Osteoblast (primary cell): Measurements from ENCODE around the gene ACTRT2. TPM values are rescaled to one million over a fixed set of nuclear protein-coding genes. Genes with fewer than 3 reads are reported as not detected.

Source experiments
- DNase-seq: peaks from one replicate; pipeline ENCODE4 v3.0.0; 2011; ENCODE audit warnings: low spot score, mixed read lengths; ENCODE audit not compliant: insufficient read length; ENCODE audit errors: missing footprints
- H2AFZ ChIP-seq: 2 replicates; pipeline ENCODE4 v1.6.0; 2011; ENCODE audit warnings: mild to moderate bottlenecking, low read length
- H3K27ac ChIP-seq: 2 replicates; pipeline ENCODE4 v1.5.1; 2011; ENCODE audit warnings: mild to moderate bottlenecking, low read depth, low read length, moderate library complexity
- H3K27me3 ChIP-seq: 2 replicates; pipeline ENCODE4 v1.6.0; 2012; ENCODE audit warnings: mild to moderate bottlenecking, control low read depth, inconsistent platforms, low read length, moderate library complexity; ENCODE audit not compliant: insufficient read depth
- H3K36me3 ChIP-seq: 2 replicates; pipeline ENCODE4 v1.5.1; 2011; ENCODE audit warnings: mild to moderate bottlenecking, low read length, control low read depth, moderate library complexity; ENCODE audit not compliant: insufficient read depth
- H3K4me1 ChIP-seq: 2 replicates; pipeline ENCODE4 v1.5.1; 2011; ENCODE audit warnings: mild to moderate bottlenecking, low read length, control low read depth, moderate library complexity; ENCODE audit not compliant: insufficient read depth
- H3K4me2 ChIP-seq: 2 replicates; pipeline ENCODE4 v1.6.0; 2011; ENCODE audit warnings: mild to moderate bottlenecking, low read length; ENCODE audit not compliant: insufficient read depth
- H3K4me3 ChIP-seq: fragments of 200-600 bp; sonication (generic); 3 replicates; pipeline ENCODE4 v1.5.1; 2012; ENCODE audit warnings: mild to moderate bottlenecking, low read length, inconsistent platforms; ENCODE audit not compliant: insufficient read depth
- H3K79me2 ChIP-seq: 2 replicates; pipeline ENCODE4 v1.6.0; 2012; ENCODE audit warnings: mild to moderate bottlenecking, low read length, control low read depth, inconsistent platforms; ENCODE audit not compliant: insufficient read depth
- H3K9me3 ChIP-seq: 2 replicates; pipeline ENCODE4 v1.5.1; 2011; ENCODE audit warnings: low read depth, low read length, control low read depth
- H4K20me1 ChIP-seq: 2 replicates; pipeline ENCODE4 v1.6.0; 2012; ENCODE audit warnings: mild to moderate bottlenecking, low read length, control low read depth; ENCODE audit not compliant: insufficient read depth
- total RNA-seq: library from RNA; depleted of rRNA; stranded (reverse); fragments of >200 nt; gene quantifications from 2 replicates; pipeline ENCODE4 v1.2.3, GENCODE V29; 2012
- TF ChIP-seq, protein P1 (sequence below): IDR thresholded peaks from 2 replicates; pipeline ENCODE4 v1.5.1; 2011; ENCODE audit warnings: mild to moderate bottlenecking, low read depth, low read length, moderate library complexity; ENCODE audit errors: extremely low read depth

The ACTRT2 gene
- not detected in 2 replicates for total RNA-seq

DNA sequence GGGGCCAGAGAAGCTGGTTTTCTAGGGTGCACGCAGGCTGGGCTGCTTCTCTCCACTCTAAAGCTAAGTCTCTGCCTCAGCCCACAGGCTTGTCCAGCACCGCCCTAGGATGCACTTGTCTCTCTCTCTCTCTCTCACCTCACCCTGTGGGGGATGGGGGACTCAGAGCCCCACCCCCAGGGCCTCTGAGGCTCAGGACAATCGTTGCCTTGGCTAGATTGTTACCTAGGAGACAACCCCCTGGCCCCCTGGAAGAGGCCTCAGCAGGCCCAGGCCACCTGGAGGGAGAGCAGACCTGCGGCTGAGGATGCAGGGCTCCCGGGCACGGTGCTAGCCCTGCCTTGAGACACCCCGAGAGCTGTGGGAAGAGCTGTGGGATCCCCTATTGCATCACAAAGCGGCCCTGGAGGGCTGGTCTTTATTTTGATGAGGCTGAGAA lies at the start of gene ACTRT2:
TSS of gene ACTRT2 (plus strand) at position 235 of the 439 bp plus-strand sequence. CDS start 220 bp downstream, outside the sequence.
- Histone ChIP-seq H2AFZ (no peak within 1 kb of the TSS), H4K20me1 (no peaks in the 10 kb centered on the region), H3K4me1 (no peaks in the 10 kb centered on the region), H3K4me2 (no peak within 1 kb of the TSS), H3K79me2 (no peaks in the 10 kb centered on the region), H3K9me3 (no peaks in the 10 kb centered on the region), H3K27me3 (no peaks in the 10 kb centered on the region), H3K27ac (no peak within 1 kb of the TSS), H3K36me3 (no peaks in the 10 kb centered on the region), H3K4me3 (no peak within 1 kb of the TSS)
- TF ChIP-seq, protein P1, sequence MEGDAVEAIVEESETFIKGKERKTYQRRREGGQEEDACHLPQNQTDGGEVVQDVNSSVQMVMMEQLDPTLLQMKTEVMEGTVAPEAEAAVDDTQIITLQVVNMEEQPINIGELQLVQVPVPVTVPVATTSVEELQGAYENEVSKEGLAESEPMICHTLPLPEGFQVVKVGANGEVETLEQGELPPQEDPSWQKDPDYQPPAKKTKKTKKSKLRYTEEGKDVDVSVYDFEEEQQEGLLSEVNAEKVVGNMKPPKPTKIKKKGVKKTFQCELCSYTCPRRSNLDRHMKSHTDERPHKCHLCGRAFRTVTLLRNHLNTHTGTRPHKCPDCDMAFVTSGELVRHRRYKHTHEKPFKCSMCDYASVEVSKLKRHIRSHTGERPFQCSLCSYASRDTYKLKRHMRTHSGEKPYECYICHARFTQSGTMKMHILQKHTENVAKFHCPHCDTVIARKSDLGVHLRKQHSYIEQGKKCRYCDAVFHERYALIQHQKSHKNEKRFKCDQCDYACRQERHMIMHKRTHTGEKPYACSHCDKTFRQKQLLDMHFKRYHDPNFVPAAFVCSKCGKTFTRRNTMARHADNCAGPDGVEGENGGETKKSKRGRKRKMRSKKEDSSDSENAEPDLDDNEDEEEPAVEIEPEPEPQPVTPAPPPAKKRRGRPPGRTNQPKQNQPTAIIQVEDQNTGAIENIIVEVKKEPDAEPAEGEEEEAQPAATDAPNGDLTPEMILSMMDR, result no peak
- DNase-seq, result peak; percentile 69

DNA sequence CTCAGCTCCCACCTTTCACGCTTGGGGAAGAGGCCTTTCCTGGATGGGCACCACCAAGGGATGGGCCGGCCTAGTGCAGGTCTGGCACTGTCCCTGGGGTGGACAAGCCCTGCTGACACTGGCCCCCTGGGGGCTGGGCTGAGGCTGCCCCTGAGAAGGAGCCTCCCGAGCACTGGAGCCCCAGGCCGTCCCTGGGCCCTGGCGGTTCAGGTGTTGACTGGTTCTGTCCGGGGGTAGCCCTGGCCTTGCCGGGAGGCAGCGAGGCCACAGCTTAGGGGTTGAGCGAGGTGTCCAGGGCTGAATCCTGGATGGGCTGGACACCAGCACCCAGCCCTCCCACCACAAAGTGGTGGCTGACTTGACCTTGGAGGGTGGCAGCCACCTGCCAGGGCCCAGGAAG lies 49.7 kb upstream of the ACTRT2 start:
- no peak for DNase-seq
- Histone ChIP-seq H2AFZ (no peak overlapping the region), H3K4me1 (no peaks in the 10 kb centered on the region), H3K79me2 (no peaks in the 10 kb centered on the region), H3K4me3 (no peak overlapping the region), H4K20me1 (no peaks in the 10 kb centered on the region), H3K27me3 (no peaks in the 10 kb centered on the region), H3K4me2 (no peak overlapping the region), H3K36me3 (no peaks in the 10 kb centered on the region), H3K9me3 (no peaks in the 10 kb centered on the region), H3K27ac (no peak overlapping the region)
- TF ChIP-seq, protein P1, result no peak

DNA sequence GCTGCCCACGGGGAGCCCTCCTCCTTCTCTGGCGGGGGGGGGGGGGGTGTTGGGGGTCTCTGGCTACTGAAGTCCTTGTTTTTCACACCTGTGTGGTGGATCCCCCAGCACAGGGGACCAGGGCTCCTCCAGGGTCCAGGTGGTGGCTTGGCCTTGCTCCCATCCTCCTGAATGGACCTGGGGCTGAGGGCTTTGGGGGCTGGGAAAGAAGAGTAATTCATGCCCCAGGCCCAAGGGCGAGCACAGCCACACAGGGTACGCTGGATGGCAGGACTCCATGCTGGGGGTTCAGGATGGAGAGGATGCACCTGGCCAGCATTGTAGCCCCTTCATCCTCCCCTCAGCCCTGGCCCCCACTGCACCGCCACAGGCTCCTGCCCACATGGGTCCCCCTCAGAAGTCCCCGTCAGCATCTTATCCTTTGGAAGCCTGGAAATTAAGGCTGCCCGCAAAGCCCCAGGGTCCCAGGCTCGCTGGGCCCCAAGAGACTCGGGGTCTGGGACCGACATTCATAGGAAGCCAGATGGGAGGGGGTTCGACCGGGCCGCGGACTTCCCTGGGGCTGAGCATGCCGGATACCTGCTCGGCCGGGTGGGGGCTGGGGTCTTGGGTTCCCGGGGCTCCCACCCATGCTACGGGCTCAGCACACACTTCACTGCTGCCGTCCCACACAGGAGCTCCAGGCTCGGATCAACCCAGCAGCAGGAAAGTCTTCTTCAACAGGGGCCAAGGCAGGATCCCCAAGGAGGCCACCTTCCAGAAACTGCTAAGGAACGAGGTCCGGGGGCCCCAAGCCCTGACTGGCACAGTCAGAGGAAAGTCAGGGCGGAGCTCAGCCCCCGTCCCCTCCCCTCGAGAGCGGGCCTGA lies 49.0 kb upstream of the ACTRT2 start:
- Histone ChIP-seq H2AFZ (no peak overlapping the region), H3K4me1 (no peaks in the 10 kb centered on the region)
- TF ChIP-seq, protein P1, result no peak

GRCh38 chr1:2972879-2973575 lies 48.2 kb upstream of the ACTRT2 start:
- H3K27ac ChIP-seq, result no peak overlapping the region
- no peaks in the 10 kb centered on the region for H3K36me3 ChIP-seq
- H3K9me3 ChIP-seq, result no peaks in the 10 kb centered on the region
- H3K4me2 ChIP-seq, result no peak overlapping the region
- no peak overlapping the region for H2AFZ ChIP-seq
- H3K27me3 ChIP-seq, result no peaks in the 10 kb centered on the region
- TF ChIP-seq, protein P1, result no peak
- no peaks in the 10 kb centered on the region for H3K4me1 ChIP-seq
- no peaks in the 10 kb centered on the region for H3K79me2 ChIP-seq
- DNase-seq, result peak; percentile 80
- no peaks in the 10 kb centered on the region for H4K20me1 ChIP-seq
- no peak overlapping the region for H3K4me3 ChIP-seq

More for the DNA sequence above, 49.0 kb upstream of the ACTRT2 start:
- no peaks in the 10 kb centered on the region for H4K20me1 ChIP-seq
- no peaks in the 10 kb centered on the region for H3K36me3 ChIP-seq
- no peaks in the 10 kb centered on the region for H3K79me2 ChIP-seq
- H3K4me2 ChIP-seq, result no peak overlapping the region
- peak; percentile 81 for DNase-seq
- H3K27me3 ChIP-seq, result no peaks in the 10 kb centered on the region
- no peak overlapping the region for H3K4me3 ChIP-seq
- no peaks in the 10 kb centered on the region for H3K9me3 ChIP-seq
- no peak overlapping the region for H3K27ac ChIP-seq
